ENCODE results near the gene TRPV4.

The TRPV4 gene

GRCh38 chr12:109835827-109836226, 2.6 kb upstream of the TRPV4 start:
- peaks cover 4% of the 10 kb centered on the region; the same call in 1 of the 2 replicates for H3K27me3 ChIP-seq (ENCODE audit: insufficient read depth, low read length)
- 0 out of 2 replicates have a peak, but pooled peaks cover 2% of the 10 kb centered on the region for H3K4me1 ChIP-seq (ENCODE audit: insufficient read depth, low read length)
- H3K4me3 ChIP-seq (ENCODE audit: low read length), result no peak overlapping the region
- H3K36me3 ChIP-seq (ENCODE audit: insufficient read depth, low read depth, low read length), result no peaks in the 10 kb centered on the region
- no peak overlapping the region for H3K27ac ChIP-seq (ENCODE audit: low read length)
- H3K9ac ChIP-seq (ENCODE audit: low read depth, low read length), result no peak overlapping the region
- H3K9me3 ChIP-seq (ENCODE audit: insufficient read depth, low read depth, low read length), result no peaks in the 10 kb centered on the region

GRCh38 chr12:109832541-109833306, 474 bp downstream of the TRPV4 start:
- Histone ChIP-seq H3K4me3 (ENCODE audit: low read length) (peak overlapping the region; percentile 58), H3K4me1 (ENCODE audit: insufficient read depth, low read length) (no peaks in the 10 kb centered on the region), H3K9ac (ENCODE audit: low read depth, low read length) (no peak overlapping the region), H3K36me3 (ENCODE audit: insufficient read depth, low read depth, low read length) (no peaks in the 10 kb centered on the region), H3K27ac (ENCODE audit: low read length) (no peak overlapping the region), H3K27me3 (ENCODE audit: insufficient read depth, low read length) (peaks cover 4% of the 10 kb centered on the region; the same call in 1 of the 2 replicates), H3K9me3 (ENCODE audit: insufficient read depth, low read depth, low read length) (no peaks in the 10 kb centered on the region)

- Histone ChIP-seq H3K4me3 (ENCODE audit: low read length) (no peak overlapping the region), H3K27ac (ENCODE audit: low read length) (no peak overlapping the region)
Measured at GRCh38 chr12:109831929-109832328, 1.3 kb downstream of the TRPV4 start.

GRCh38 chr12:109831365-109831764, 1.8 kb downstream of the TRPV4 start:
- no peak overlapping the region for H3K9ac ChIP-seq (ENCODE audit: low read depth, low read length)
- no peak overlapping the region for H3K4me3 ChIP-seq (ENCODE audit: low read length)
- H3K27ac ChIP-seq (ENCODE audit: low read length), result no peak overlapping the region
- H3K9me3 ChIP-seq (ENCODE audit: insufficient read depth, low read depth, low read length), result no peaks in the 10 kb centered on the region
- H3K27me3 ChIP-seq (ENCODE audit: insufficient read depth, low read length), result peaks cover 4% of the 10 kb centered on the region; the same call in 1 of the 2 replicates
- no peaks in the 10 kb centered on the region for H3K4me1 ChIP-seq (ENCODE audit: insufficient read depth, low read length)
- H3K36me3 ChIP-seq (ENCODE audit: insufficient read depth, low read depth, low read length), result no peaks in the 10 kb centered on the region; the same call in 1 of the 2 replicates

More at GRCh38 chr12:109831929-109832328, 1.3 kb downstream of the TRPV4 start:
- no peaks in the 10 kb centered on the region for H3K36me3 ChIP-seq (ENCODE audit: insufficient read depth, low read depth, low read length)
- no peaks in the 10 kb centered on the region for H3K9me3 ChIP-seq (ENCODE audit: insufficient read depth, low read depth, low read length)
- H3K9ac ChIP-seq (ENCODE audit: low read depth, low read length), result no peak overlapping the region
- no peaks in the 10 kb centered on the region for H3K4me1 ChIP-seq (ENCODE audit: insufficient read depth, low read length)
- H3K27me3 ChIP-seq (ENCODE audit: insufficient read depth, low read length), result peaks cover 4% of the 10 kb centered on the region; the same call in 1 of the 2 replicates

- peaks cover 4% of the 10 kb centered on the region; the same call in 1 of the 2 replicates for H3K27me3 ChIP-seq (ENCODE audit: insufficient read depth, low read length)
- no peak overlapping the region for H3K27ac ChIP-seq (ENCODE audit: low read length)
- H3K9ac ChIP-seq (ENCODE audit: low read depth, low read length), result no peak overlapping the region
- H3K4me3 ChIP-seq (ENCODE audit: low read length), result no peak overlapping the region
- no peaks in the 10 kb centered on the region; the same call in 1 of the 2 replicates for H3K36me3 ChIP-seq (ENCODE audit: insufficient read depth, low read depth, low read length)
- H3K9me3 ChIP-seq (ENCODE audit: insufficient read depth, low read depth, low read length), result no peaks in the 10 kb centered on the region
- H3K4me1 ChIP-seq (ENCODE audit: insufficient read depth, low read length), result no peaks in the 10 kb centered on the region
Measured at GRCh38 chr12:109830718-109831117, 2.5 kb downstream of the TRPV4 start.

GRCh38 chr12:109830267-109830666, 2.9 kb downstream of the TRPV4 start:
- H3K4me3 ChIP-seq (ENCODE audit: low read length), result no peak overlapping the region
- no peaks in the 10 kb centered on the region for H3K9me3 ChIP-seq (ENCODE audit: insufficient read depth, low read depth, low read length)
- H3K4me1 ChIP-seq (ENCODE audit: insufficient read depth, low read length), result no peaks in the 10 kb centered on the region
- H3K36me3 ChIP-seq (ENCODE audit: insufficient read depth, low read depth, low read length), result no peaks in the 10 kb centered on the region; the same call in 1 of the 2 replicates
- no peak overlapping the region for H3K9ac ChIP-seq (ENCODE audit: low read depth, low read length)
- peaks cover 4% of the 10 kb centered on the region; the same call in 1 of the 2 replicates for H3K27me3 ChIP-seq (ENCODE audit: insufficient read depth, low read length)
- H3K27ac ChIP-seq (ENCODE audit: low read length), result no peak overlapping the region

GRCh38 chr12:109829667-109830066, 3.5 kb downstream of the TRPV4 start:
- Histone ChIP-seq H3K4me3 (ENCODE audit: low read length) (no peak overlapping the region), H3K4me1 (ENCODE audit: insufficient read depth, low read length) (no peaks in the 10 kb centered on the region), H3K9ac (ENCODE audit: low read depth, low read length) (no peak overlapping the region), H3K9me3 (ENCODE audit: insufficient read depth, low read depth, low read length) (no peaks in the 10 kb centered on the region), H3K27ac (ENCODE audit: low read length) (no peak overlapping the region), H3K36me3 (ENCODE audit: insufficient read depth, low read depth, low read length) (no peaks in the 10 kb centered on the region; the same call in 1 of the 2 replicates), H3K27me3 (ENCODE audit: insufficient read depth, low read length) (peaks cover 4% of the 10 kb centered on the region; the same call in 1 of the 2 replicates)

- Histone ChIP-seq H3K9ac (ENCODE audit: low read depth, low read length) (no peak overlapping the region), H3K4me3 (ENCODE audit: low read length) (no peak overlapping the region), H3K27me3 (ENCODE audit: insufficient read depth, low read length) (peaks cover 4% of the 10 kb centered on the region; the same call in 1 of the 2 replicates), H3K4me1 (ENCODE audit: insufficient read depth, low read length) (no peaks in the 10 kb centered on the region), H3K9me3 (ENCODE audit: insufficient read depth, low read depth, low read length) (no peaks in the 10 kb centered on the region), H3K36me3 (ENCODE audit: insufficient read depth, low read depth, low read length) (no peaks in the 10 kb centered on the region; the same call in 1 of the 2 replicates), H3K27ac (ENCODE audit: low read length) (no peak overlapping the region)
Measured at GRCh38 chr12:109828754-109829511, 4.3 kb downstream of the TRPV4 start.

GRCh38 chr12:109827566-109828550, 5.3 kb downstream of the TRPV4 start:
- Histone ChIP-seq H3K9me3 (ENCODE audit: insufficient read depth, low read depth, low read length) (no peaks in the 10 kb centered on the region), H3K4me3 (ENCODE audit: low read length) (no peak overlapping the region), H3K4me1 (ENCODE audit: insufficient read depth, low read length) (no peaks in the 10 kb centered on the region), H3K9ac (ENCODE audit: low read depth, low read length) (no peak overlapping the region), H3K36me3 (ENCODE audit: insufficient read depth, low read depth, low read length) (no peaks in the 10 kb centered on the region; the same call in 1 of the 2 replicates), H3K27ac (ENCODE audit: low read length) (no peak overlapping the region), H3K27me3 (ENCODE audit: insufficient read depth, low read length) (peaks cover 2% of the 10 kb centered on the region; the same call in 1 of the 2 replicates)

GRCh38 chr12:109827080-109827479, 6.1 kb downstream of the TRPV4 start:
- no peaks in the 10 kb centered on the region; the same call in 1 of the 2 replicates for H3K36me3 ChIP-seq (ENCODE audit: insufficient read depth, low read depth, low read length)
- H3K27me3 ChIP-seq (ENCODE audit: insufficient read depth, low read length), result no peaks in the 10 kb centered on the region
- no peak overlapping the region for H3K4me3 ChIP-seq (ENCODE audit: low read length)
- H3K9me3 ChIP-seq (ENCODE audit: insufficient read depth, low read depth, low read length), result no peaks in the 10 kb centered on the region
- H3K4me1 ChIP-seq (ENCODE audit: insufficient read depth, low read length), result peaks cover 2% of the 10 kb centered on the region; the same call in 1 of the 2 replicates
- no peak overlapping the region for H3K27ac ChIP-seq (ENCODE audit: low read length)
- no peak overlapping the region for H3K9ac ChIP-seq (ENCODE audit: low read depth, low read length)

- no peaks in the 10 kb centered on the region for H3K27me3 ChIP-seq (ENCODE audit: insufficient read depth, low read length)
- H3K36me3 ChIP-seq (ENCODE audit: insufficient read depth, low read depth, low read length), result no peaks in the 10 kb centered on the region; the same call in 1 of the 2 replicates
- H3K4me3 ChIP-seq (ENCODE audit: low read length), result no peak overlapping the region
- H3K9me3 ChIP-seq (ENCODE audit: insufficient read depth, low read depth, low read length), result no peaks in the 10 kb centered on the region
- no peak overlapping the region for H3K9ac ChIP-seq (ENCODE audit: low read depth, low read length)
- H3K27ac ChIP-seq (ENCODE audit: low read length), result no peak overlapping the region
- H3K4me1 ChIP-seq (ENCODE audit: insufficient read depth, low read length), result peaks cover 2% of the 10 kb centered on the region; the same call in 1 of the 2 replicates
Measured at GRCh38 chr12:109824731-109825130, 8.5 kb downstream of the TRPV4 start.

Measured in iPS-20b (cell line).